Ishikawa (cell line): ENCODE data around the gene PNPLA7.

Experiments used
- CEBPB ChIP-seq: IDR thresholded peaks from 2 replicates; pipeline ENCODE4 v1.6.1; 2012
- CREB1 ChIP-seq: IDR thresholded peaks from 2 replicates; pipeline ENCODE4 v1.6.1; 2012; ENCODE audit warnings: low read depth
- EGR1 ChIP-seq: IDR thresholded peaks from 2 replicates; pipeline ENCODE4 v1.6.1; 2012
- EP300 ChIP-seq: IDR thresholded peaks from 2 replicates; pipeline ENCODE4 v1.6.1; 2012; ENCODE audit warnings: borderline replicate concordance
- FOXM1 ChIP-seq: IDR thresholded peaks from 2 replicates; pipeline ENCODE4 v1.6.1; 2012; ENCODE audit warnings: low read depth, borderline replicate concordance
- MAX ChIP-seq: IDR thresholded peaks from 2 replicates; pipeline ENCODE4 v1.6.1; 2012
- NFIC ChIP-seq: IDR thresholded peaks from 2 replicates; pipeline ENCODE4 v1.6.1; 2012
- RAD21 ChIP-seq: IDR thresholded peaks from 2 replicates; pipeline ENCODE4 v1.6.1; 2012; ENCODE audit warnings: low read depth
- REST ChIP-seq: IDR thresholded peaks from 2 replicates; pipeline ENCODE4 v1.6.1; 2012; ENCODE audit warnings: low read depth, mild to moderate bottlenecking
- TAF1 ChIP-seq: IDR thresholded peaks from 2 replicates; pipeline ENCODE4 v1.6.1; 2012; ENCODE audit warnings: low read depth, mild to moderate bottlenecking
- TCF12 ChIP-seq: IDR thresholded peaks from 2 replicates; pipeline ENCODE4 v1.6.1; 2012; ENCODE audit warnings: low read depth
- TEAD4 ChIP-seq: IDR thresholded peaks from 2 replicates; pipeline ENCODE4 v1.6.1; 2012
- USF1 ChIP-seq: IDR thresholded peaks from 2 replicates; pipeline ENCODE4 v1.6.1; 2012
- YY1 ChIP-seq: IDR thresholded peaks from 2 replicates; pipeline ENCODE4 v1.6.1; 2012; ENCODE audit warnings: low read depth
- ZBTB7A ChIP-seq: IDR thresholded peaks from 2 replicates; pipeline ENCODE4 v1.6.1; 2012; ENCODE audit warnings: low read depth

PNPLA7 gene

GRCh38 chr9:137433349-137433915, 116.8 kb downstream of the PNPLA7 start:
- no peak for TF ChIP-seq REST
- no peak for TF ChIP-seq ZBTB7A
- no peak for TF ChIP-seq TAF1
- TF ChIP-seq NFIC = no peak
- TF ChIP-seq FOXM1 = no peak
- TF ChIP-seq YY1 = no peak
- no peak for TF ChIP-seq CREB1
- TF ChIP-seq MAX = no peak
- TF ChIP-seq USF1 = no peak
- no peak for TF ChIP-seq TEAD4
- TF ChIP-seq TCF12 = no peak
- no peak for TF ChIP-seq EP300
- no peak for TF ChIP-seq RAD21
- no peak for TF ChIP-seq EGR1
- TF ChIP-seq CEBPB = no peak

- TF ChIP-seq USF1 (no peak; the same call in 1 of the 2 replicates), EP300 (0 out of 2 replicates have a peak, but pooled peaks have one; percentile 11), MAX (no peak), CREB1 (no peak), ZBTB7A (no peak; the same call in 1 of the 2 replicates), EGR1 (peak; percentile 43; the same call in 1 of the 2 replicates), TEAD4 (no peak)
These were observed 117.4 kb downstream of the PNPLA7 start for GRCh38 chr9:137432687-137433348.

- no peak for TF ChIP-seq FOXM1
- no peak for TF ChIP-seq YY1
- TF ChIP-seq TCF12 = peak; percentile 35; the same call in 1 of the 2 replicates
- peak; percentile 64; the same call in 1 of the 2 replicates for TF ChIP-seq EGR1
- TF ChIP-seq CREB1 = no peak
These were observed 118.7 kb downstream of the PNPLA7 start for GRCh38 chr9:137431416-137431931.

- 0 out of 2 replicates have a peak, but pooled peaks have one; percentile 23 for TF ChIP-seq CREB1
- no peak for TF ChIP-seq YY1
These were observed 119.3 kb downstream of the PNPLA7 start for GRCh38 chr9:137430723-137431415.

- TF ChIP-seq ZBTB7A (0 out of 2 replicates have a peak, but pooled peaks have one; percentile 37), TCF12 (no peak), MAX (peak; percentile 62; the same call in 1 of the 2 replicates), EP300 (no peak), USF1 (peak; percentile 62), TEAD4 (no peak), REST (no peak), FOXM1 (no peak), NFIC (no peak), TAF1 (peak; percentile 33; the same call in 1 of the 2 replicates), RAD21 (no peak), CEBPB (no peak), YY1 (peak; percentile 61), CREB1 (no peak), EGR1 (no peak)
These were observed 120.1 kb downstream of the PNPLA7 start for GRCh38 chr9:137429974-137430722.
